Amniotic stem cell (primary cell): ENCODE results near the gene FOXP1.
"Not testable (repeated sequence)": the region's sequence is repeated elsewhere in the genome, so short reads cannot be mapped to it uniquely, and the experiment has no call there.

Experiments used
- DNase-seq: peaks from one replicate; lab custom pipeline; 2025; lab: John Stamatoyannopoulos, UW

Gene FOXP1

DNA sequence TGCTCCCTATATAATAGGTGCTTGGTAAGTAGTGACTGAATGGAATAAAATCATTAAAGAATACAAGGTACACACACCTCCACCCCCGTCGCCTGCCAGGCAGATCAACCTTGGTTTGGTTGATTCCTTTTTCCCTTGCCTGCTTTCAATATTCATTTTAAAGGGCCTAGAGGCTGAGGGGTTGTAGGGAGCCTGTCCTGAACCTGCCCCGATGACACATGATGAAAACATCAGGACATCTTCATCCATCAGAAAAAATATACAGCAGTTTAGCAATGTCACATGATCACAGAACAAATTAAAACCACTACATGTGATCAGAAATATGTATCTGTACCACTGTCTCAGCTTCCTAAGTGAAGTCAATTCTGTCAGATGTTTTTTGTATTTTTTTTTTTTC is 588.9 kb downstream of the FOXP1 start:
- no peak for DNase-seq

DNA sequence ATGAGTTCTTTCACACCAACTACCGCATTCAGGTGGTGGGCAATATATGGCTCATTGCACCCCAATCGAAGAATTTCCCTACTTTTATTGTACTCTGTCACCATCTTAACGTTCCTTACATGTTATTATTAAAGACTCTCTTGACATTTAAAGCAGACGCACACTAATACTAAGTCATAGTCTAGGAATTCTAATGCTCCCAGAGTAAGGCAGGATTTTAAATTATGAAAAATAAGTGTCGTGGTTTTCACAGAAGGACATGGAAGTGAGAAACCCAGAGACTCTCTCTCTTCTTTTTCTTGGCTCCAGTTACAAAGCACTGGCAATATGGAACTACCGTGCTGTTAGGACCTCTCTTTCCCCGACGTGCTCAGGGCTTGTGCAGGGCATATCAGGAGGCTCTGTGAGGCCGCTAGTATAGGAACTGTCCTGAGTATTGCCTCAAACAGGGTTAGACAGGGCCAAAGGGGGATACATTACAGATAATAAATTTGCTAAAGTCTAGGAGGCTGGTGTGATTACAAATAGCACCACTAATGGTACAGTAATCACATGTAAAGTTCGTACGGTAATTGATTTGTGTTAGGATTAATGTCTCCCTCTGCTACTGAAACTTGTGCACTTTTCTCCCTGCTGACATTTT is 590.8 kb downstream of the FOXP1 start:
- DNase-seq = no peak

DNA sequence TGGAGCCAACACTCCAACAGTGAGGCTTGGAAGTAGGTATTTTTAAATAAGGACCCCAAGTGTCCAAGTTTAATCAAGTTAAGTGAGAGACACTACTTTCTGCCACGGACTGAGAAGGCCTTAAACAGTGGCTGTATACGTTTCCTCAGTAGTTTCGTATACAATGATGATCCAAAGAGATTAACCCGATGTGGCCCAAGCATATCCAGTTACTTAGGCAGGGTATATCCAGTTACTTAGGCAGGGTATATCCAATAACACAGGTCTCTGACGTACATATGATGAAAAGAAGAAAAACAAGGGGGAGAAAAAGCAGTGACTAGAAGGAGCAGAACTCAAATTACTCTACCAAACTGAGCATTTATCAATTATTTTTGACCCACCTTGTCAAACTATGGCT is 591.4 kb downstream of the FOXP1 start:
- no peak for DNase-seq

DNA sequence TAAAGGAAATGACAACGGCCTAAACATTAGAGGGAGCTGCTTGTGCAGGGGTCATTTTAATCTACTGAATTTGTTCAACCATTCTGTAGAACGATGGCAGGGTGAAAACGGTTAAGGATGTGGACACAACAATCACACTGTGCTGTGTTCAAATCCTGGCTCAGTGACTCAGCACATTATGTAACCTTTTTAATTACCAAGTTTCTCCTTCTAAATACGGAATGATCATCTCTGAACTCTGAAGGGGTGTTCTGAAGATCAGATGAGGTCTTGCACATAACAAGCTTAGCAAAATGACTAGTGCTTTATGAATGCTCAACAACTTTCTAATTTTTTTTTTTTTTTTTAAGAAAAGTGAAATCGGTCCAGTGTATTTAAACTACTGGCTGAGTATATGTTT is 592.8 kb downstream of the FOXP1 start:
- no peak for DNase-seq

DNA sequence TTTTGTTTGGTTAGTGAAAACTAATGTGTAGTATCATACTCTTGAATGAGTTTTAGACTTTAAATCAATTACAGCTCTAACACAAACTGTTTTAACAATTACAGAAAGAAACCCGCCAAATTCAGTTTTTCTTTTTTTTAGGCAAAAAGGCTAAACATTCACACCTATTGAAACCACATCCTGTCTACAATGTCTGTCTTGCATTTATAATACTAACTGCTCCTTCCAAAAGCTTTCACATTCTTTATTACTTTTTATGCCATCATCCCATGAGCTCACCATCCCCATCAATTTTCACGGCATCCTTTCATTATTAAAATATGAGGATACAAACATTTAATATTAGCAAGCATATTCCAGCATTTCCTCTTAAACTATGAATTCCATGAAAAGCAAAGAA is 593.3 kb downstream of the FOXP1 start:
- DNase-seq = no peak

DNA sequence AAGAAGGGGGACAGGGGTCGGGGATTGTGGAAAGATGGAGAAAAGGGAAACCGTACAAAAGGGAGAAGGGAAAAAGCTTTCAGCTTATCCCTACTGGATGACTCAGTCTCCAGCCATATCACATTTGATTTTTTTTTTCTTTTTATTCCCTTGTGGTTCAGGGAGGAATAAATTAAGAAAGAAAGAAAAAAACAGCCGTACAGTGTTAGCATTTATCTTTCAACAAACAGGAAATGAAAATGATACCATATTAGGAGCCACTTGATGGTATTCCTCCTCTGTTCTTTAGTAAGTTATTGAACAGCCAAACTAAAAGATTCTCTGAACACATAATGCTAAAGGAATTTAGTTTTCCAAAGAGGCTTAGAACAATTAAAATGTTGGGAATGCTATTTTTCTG is 594.4 kb downstream of the FOXP1 start:
- DNase-seq = peak; percentile 13

DNA sequence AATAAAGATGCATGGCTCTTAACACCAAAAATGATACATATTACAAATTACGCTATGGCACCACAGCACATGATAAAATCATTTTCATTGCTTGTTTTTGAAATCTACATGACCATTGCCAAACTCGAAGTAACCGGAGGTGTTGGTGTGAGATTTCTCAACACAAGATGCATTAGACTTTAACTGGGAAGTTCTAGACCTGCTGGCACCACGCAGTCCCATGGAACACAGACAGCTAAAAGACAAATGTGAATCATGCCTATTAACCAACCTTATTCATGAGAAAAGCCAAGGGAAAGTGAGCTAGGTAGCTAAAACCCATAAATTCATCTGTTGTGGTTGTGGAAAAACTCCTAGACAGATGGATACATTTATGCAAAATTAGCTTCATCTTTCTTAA is 595.4 kb downstream of the FOXP1 start:
- DNase-seq = no peak

DNA sequence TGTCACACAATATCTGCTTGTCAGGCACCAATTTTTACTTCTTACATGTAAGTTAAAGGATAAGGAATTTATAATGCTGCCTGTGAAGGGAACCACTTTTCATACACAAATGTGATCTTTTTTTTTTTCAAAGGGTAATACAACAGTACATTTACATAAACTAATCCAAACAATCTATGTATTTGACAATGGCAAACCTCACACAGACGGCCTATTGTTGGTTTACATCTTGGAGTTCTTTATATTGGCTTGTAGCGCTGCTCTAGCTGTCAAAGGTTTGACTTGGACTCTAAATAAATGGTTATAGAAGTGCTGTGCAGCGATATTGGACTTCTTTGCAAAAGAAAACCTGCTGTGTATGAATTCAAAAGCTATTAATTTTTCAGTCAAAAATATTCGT is 598.0 kb downstream of the FOXP1 start:
- no peak for DNase-seq

DNA sequence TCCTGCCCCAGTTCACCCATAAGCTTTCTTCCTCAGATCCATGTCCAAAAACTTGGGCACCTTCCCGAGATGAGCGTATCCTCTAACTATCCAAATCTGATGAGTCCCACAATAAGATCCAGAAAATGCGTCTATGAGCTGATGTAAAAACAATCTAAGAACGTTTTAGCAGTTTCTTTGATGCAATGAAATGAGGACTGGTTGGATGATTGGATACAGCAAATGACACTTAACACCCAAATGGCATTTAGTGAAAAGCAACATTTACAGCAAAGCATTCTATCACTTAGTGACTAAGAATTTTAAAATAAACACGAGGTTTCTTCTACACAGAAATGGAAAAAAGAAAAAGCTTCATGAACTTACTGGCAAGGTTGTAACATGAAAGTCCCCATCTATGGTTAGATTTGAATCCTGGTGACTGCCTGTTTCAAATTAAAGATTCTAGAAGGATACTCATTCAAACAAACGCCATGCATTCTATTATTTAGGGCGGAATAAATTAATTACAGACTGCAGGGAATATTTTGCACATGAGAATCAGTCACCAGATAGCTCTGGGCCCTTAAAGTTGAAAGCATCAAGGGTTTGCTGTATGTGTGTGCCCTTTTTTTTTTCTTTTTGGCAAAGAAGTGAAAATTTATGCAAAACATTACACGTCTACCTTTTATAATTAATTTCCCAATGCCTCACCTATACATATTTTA is 598.6 kb downstream of the FOXP1 start:
- no peak for DNase-seq

DNA sequence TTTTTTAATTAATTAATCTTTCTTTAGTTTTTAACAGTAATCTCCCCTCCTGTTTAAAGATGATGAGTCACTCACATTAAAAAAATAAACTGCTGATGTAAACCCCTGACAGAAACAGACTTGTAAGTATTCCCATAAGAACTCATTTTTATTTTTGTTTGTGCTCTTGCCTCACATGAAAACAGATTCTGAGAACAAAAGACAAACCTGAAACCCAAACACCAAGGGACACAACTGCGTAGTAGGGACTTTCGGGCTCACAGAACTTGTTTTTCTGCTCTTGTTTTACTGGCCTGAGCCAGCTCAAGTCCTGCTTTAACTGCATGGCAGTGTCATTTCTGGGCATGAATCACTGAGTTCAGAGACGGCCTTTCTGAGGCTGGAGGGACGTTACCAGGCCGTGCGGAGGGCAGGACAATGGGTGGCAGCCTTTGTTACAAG is 600.8 kb downstream of the FOXP1 start:
- peak; percentile 47 for DNase-seq

DNA sequence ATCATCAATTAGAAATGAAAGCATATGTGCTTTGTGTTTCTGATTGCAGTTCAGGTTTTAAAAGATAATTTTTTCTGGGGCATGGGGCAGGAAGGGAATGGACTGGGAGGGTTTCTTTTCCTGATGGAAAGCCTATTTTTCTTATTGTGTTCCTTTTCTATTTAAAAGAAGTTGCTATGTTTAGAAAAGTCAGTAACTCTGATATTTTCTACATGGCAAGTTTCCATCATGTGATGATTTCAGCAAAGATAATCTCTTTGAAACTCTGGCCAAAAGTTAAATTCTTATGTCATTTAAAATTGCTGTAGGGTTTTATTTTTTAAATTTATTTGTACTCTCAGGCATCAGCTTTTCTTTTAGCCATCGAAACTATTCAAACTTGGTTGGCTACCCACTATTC is 601.2 kb downstream of the FOXP1 start:
- DNase-seq = peak; percentile 17

DNA sequence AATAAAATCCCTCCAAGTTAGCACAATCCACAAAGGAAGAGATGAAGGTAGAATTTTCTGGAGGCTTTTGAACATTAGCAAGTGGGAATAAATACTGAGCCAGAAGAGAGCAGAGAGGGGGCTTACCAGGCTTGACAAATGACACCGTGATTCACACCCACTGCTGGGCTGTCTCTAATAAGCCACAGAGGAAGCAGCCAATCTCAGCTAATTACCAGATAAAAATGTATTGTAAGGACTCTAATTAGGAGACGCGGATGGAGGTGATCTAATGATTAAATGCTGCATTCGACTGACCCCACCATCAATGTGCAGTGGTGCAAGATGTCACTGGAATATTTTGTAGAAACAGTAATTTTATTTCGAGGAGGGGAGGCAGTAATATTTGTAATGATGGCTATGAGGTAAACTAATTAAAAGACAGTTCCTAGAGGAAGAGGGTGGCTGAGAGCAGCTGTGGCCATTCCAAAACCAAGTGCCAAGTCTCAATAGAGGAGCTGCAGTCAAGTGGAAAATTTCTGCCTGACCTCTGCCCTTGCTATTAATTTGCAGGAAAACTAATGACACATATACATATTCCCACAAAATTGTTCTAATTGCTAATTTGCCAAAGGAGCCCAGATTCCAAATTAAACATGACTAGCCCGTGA is 602.2 kb downstream of the FOXP1 start:
- DNase-seq = no peak

DNA sequence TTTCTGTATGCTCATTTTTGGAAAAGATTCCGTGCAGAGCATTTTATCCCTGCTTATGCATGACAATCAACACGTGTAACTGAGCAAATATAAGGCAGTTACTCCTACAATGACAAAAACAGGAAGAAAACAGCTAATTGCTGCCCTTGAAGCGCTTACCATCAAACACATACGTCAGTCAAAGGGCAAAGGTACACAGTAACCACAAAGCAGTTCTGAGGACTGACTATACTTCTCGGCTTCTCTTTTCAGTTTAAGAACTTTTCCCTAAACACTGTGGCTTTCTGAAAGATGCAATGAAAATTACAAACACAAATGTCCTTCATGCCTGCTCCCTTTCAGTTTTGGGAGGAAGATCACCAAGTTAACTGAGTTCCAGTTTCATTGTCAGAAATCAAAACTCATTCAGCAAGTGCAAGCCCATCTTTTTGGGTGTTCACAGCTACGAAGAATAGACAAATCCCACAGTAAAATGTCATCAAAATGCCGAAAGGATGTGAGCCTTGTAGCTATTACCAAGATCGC is 602.8 kb downstream of the FOXP1 start:
- DNase-seq = no peak

DNA sequence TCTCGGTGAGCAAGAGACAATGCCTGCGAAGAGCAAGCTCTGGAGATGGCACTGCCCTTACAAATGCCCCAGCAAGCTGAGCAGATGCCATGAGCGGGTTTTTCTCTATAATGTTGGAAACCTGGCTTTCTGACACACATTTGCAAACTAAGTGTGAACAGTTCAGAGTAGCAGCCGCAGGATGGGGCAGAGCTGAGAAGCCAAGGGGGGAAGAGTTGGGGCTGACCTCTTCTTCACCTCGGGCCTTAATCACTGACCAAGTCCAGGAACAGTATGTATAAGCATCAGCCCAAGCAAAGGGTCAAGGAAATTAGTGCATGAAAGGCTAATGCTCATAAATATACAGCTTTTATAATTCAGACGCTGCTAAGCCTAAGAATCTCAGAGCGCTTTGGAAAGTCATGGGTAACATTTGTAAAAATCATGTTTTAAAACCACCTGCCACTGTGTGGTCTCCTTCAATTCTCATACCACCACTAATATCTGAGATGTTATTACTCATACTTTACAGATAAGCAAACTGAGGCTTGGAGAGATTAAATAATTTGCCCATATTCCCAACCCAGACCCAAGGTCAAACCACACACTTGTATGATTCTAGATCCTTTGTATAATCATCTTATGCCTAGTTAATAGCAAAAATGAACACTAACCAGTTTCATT is 603.4 kb downstream of the FOXP1 start:
- DNase-seq = no peak

DNA sequence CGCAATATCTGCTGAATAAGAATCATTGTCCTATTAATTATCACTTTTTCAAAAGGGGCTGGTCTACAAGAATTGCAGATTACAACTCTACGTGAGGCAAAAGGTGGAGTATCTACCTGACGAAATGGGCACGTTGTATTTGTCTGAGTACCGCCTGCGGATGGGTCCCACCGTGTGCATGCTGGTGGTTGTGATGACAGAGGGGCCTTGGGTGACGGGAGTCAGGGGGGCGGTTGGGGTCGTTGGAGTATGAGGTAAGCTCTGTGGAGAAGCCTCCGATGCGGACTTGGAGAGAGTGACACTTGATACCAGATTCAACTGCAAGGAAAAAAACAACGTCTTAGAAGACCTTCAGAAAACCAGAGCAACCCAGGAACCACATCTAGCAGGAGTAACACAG is 605.8 kb downstream of the FOXP1 start:
- no peak for DNase-seq

DNA sequence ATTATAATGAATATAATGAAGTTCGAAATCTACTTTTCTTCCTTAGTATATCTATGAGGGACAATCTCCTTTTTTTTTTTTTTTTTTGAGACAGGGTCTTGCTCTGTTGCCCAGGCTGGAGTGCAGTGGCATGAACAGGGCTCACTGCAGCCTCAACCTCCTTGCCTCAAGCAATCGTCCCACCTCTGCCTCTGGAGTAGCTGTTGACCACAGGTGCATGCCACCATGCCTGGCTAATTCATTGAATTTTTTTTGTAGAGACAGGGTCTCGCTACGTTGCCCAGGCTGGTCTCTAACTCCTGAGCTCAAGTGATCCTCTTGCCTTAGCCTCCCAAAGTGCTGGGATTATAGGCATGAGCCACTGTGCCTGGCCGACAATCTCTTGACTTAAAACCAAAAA is 607.5 kb downstream of the FOXP1 start:
- DNase-seq = not testable (repeated sequence)

DNA sequence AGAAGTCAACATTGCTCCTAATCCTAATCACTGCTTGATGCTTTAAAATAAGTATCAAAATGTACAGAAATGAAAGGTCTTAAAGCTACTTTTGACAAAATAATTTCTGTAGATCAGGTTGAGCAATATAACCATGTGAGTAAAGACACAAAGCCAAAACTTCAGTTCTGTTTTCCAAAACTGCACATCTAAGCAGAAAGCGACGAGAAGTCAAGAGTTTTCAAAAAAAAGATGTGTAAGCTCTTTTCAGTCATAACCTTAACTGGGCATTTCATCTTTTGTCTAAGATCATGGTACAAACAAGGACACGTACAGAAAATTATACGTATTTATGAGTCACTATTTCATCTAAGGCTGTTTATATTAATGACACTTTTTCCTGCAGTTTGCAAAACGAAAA is 608.8 kb downstream of the FOXP1 start:
- DNase-seq = no peak

DNA sequence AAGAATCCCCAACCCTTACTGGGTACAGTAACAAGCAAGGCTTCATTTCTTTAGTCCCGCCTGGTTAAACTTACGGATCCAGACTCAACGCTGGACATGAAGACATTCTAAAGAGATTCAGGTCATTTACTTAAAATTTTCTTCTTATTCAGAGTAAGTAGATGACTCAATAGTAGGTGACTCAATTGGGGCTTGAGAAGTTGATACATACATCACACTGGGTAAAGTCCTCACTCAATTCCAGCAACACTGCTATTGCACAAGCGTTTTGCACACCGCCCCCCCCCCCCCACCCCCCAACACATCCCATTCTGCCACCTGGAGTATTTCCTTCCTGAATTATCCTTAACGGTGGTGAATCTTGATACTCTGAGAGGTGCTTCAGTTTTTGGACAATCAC is 610.0 kb downstream of the FOXP1 start:
- DNase-seq = no peak

DNA sequence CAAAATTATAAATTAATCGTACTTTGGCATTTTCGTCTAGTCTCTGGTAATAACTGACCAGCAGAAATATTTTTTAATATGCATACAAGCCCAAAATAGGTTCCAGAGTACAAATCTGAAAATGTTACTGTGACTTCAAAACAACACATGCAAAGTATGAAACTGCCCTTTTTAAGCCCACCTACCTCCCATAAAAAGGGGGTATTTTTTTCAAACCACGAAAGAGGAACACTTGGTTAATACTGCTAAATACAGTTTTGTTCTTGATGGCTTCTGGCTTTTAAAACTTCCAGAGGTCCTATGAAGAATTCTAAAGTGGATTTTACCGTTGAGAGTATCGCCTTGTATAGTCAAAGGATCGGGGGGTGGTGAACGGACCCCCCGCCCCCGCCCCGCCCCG is 610.7 kb downstream of the FOXP1 start:
- no peak for DNase-seq

DNA sequence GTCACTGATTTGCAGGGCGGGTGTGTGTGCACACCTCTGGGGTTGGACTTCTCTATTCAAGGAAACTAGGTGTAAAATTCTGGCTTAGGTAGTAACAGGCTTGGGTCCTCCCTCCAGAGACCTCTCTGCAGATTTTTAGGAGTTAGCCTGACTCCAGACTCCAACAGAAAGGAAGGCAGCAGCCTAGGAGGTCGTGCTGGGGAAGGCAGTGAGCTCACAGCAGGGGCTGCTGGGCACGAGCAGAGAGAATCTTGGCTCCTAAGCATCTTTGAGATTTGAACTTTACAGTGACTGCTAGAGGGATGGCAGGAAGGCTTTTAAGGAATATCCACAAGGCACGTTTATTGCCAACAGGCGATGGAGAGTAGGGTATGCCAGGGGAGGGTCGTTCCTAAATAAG is 612.6 kb downstream of the FOXP1 start:
- no peak for DNase-seq

DNA sequence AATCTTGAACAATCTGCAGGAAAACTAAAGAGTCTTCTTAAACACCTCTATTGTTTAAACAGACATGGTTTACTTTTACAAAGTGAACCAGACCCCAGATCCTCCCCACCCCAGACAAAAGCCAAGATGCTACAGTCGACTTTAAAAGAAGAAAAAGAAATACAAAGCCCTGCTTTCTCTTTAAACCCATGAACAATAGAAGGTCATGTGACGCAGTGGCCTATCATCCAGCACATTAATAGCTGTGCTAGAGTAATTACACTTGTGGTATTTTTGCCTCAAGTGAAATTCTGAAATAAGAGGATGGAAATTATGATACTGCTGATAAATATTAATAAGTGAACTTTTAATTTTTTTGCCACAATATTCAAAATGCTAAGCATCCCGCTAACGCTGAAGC is 613.4 kb downstream of the FOXP1 start:
- no peak for DNase-seq

DNA sequence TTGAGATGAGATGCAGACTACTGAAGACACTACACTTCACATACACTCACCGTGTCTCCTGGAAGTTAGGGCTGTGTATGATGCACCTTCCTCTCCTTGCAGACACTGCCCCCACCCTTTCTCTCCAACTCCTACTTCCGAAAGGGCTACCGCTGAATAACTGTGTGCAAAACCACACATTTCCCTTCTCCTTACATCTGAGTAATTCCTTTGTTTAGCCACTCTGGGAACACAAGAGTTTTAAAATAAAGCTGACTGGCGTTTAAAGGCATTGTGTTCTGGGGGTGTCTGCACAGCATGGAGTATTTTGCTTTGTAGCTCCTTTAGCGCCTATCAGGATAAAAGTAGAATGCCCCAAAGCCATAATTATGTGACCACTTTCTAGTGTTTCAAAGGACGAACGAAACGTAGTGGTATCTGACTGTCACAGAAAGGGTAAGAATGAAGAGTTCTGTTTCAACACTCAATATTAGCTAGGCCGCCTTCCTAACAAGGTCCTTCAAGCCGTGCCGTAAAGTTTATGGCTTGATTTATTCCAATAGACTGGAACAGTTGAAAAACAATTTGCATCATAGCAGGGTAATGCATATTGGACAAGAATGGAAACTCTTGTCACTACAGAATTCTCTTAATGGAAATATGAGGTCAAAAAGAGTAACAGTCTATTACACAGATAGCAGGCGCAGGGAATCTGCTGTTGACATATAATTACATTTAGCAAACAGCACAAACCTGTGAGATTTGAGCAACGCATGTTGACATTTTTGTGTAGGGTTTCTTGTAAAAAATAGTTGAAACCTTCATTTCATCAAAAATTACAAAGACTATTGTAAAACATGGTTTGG is 619.9 kb downstream of the FOXP1 start:
- no peak for DNase-seq
